IMR-90 (cell line): Measurements from ENCODE around the gene SLC25A34. TPM values are rescaled to one million over a fixed set of nuclear protein-coding genes. Genes with fewer than 3 reads are reported as not detected.

Experiments used
- ATAC-seq: fragments of 200-7000 bp; cut with Tn5 transposase; 2 replicates; pipeline ENCODE4 v1.9.1; 2020; ENCODE audit warnings: low read depth, mild to moderate bottlenecking, moderate library complexity
- BruUV-seq: library from RNA; stranded (reverse); fragments of 400-500 nt; replicated peaks from 2 replicates; lab custom pipeline; 2021; lab: Mats Ljungman, UMichigan
- CTCF ChIA-PET: fragments of 300-600 bp; formaldehyde crosslinking; extraction: SDS; loops from one replicate; lab custom pipeline; 2021; ENCODE audit warnings: antibody characterized with exemption; lab: Yijun Ruan, JAX
- POLR2A ChIA-PET: fragments of 300-600 bp; sonication (Branson Sonifier 250); formaldehyde crosslinking; loops from one replicate; lab custom pipeline; 2022; ENCODE audit warnings: antibody characterized with exemption; ENCODE audit not compliant: unreplicated experiment; lab: Charles Lee
- DNase-seq: peaks from one replicate; pipeline ENCODE4 v3.0.0; 2013
- H2AFZ ChIP-seq: replicated peaks from 2 replicates; pipeline ENCODE3; 2013; ENCODE audit warnings: low read length, mild to moderate bottlenecking; ENCODE audit not compliant: poor library complexity
- H2AK5ac ChIP-seq: 2 replicates; pipeline ENCODE4 v1.6.1; 2013; ENCODE audit warnings: low read depth, low read length, inconsistent platforms
- H2AK9ac ChIP-seq: replicated peaks from 2 replicates; pipeline ENCODE3; 2013; ENCODE audit warnings: mild to moderate bottlenecking, low read depth, low read length, moderate library complexity; ENCODE audit not compliant: poor library complexity
- H2BK120ac ChIP-seq: 2 replicates; pipeline ENCODE4 v1.6.1; 2013; ENCODE audit warnings: low read depth, low read length, inconsistent platforms
- H2BK15ac ChIP-seq: 3 replicates; pipeline ENCODE4 v1.6.1; 2013; ENCODE audit warnings: low read depth, low read length, inconsistent platforms
- H2BK20ac ChIP-seq: 2 replicates; pipeline ENCODE4 v1.6.1; 2013; ENCODE audit warnings: low read depth, mild to moderate bottlenecking, inconsistent platforms, low read length, moderate library complexity
- H2BK5ac ChIP-seq: 2 replicates; pipeline ENCODE4 v1.6.1; 2013; ENCODE audit warnings: mild to moderate bottlenecking, low read depth, low read length, inconsistent platforms; ENCODE audit not compliant: poor library complexity, severe bottlenecking
- H3K14ac ChIP-seq: replicated peaks from 2 replicates; pipeline ENCODE4 v1.6.1; 2013; ENCODE audit warnings: low read depth, low read length, inconsistent platforms
- H3K18ac ChIP-seq: 2 replicates; pipeline ENCODE4 v1.6.1; 2013; ENCODE audit warnings: low read depth, low read length, control low read depth
- H3K23ac ChIP-seq: 2 replicates; pipeline ENCODE4 v1.6.1; 2013; ENCODE audit warnings: low read depth, low read length, inconsistent platforms
- H3K27ac ChIP-seq: 2 replicates; pipeline ENCODE4 v1.5.1; 2013; ENCODE audit warnings: mild to moderate bottlenecking, control low read depth, low read length; ENCODE audit not compliant: insufficient read depth
- H3K27me3 ChIP-seq: 2 replicates; pipeline ENCODE4 v1.6.1; 2013; ENCODE audit warnings: low read length; ENCODE audit not compliant: control insufficient read depth, insufficient read depth
- H3K36me3 ChIP-seq: 2 replicates; pipeline ENCODE4 v1.6.1; 2013; ENCODE audit warnings: low read length, mixed read lengths; ENCODE audit not compliant: control insufficient read depth, insufficient read depth
- H3K4ac ChIP-seq: 2 replicates; pipeline ENCODE4 v1.6.1; 2013; ENCODE audit warnings: low read depth, low read length, inconsistent platforms
- H3K4me1 ChIP-seq: 2 replicates; pipeline ENCODE4 v1.6.1; 2013; ENCODE audit warnings: low read length, mixed read lengths; ENCODE audit not compliant: control insufficient read depth, insufficient read depth
- H3K4me2 ChIP-seq: 2 replicates; pipeline ENCODE4 v1.6.1; 2013; ENCODE audit warnings: low read depth, mild to moderate bottlenecking, control low read depth, low read length, moderate library complexity
- H3K4me3 ChIP-seq: 2 replicates; pipeline ENCODE4 v1.5.1; 2013; ENCODE audit warnings: low read depth, mild to moderate bottlenecking, control low read depth, low read length, moderate library complexity; ENCODE audit not compliant: insufficient read depth
- H3K56ac ChIP-seq: 2 replicates; pipeline ENCODE4 v1.6.1; 2013; ENCODE audit warnings: low read length, inconsistent platforms; ENCODE audit not compliant: insufficient read depth; ENCODE audit errors: extremely low read depth
- H3K79me1 ChIP-seq, 2 experiments: 2 replicates each; pipeline ENCODE4 v1.6.1; 2013; ENCODE audit warnings: low read length in 2 of 2, inconsistent platforms in 1 of 2, low read depth in 1 of 2
- H3K9ac ChIP-seq: 2 replicates; pipeline ENCODE4 v1.6.1; 2013; ENCODE audit warnings: low read depth, low read length, control low read depth
- H3K9me1 ChIP-seq: 2 replicates; pipeline ENCODE4 v1.6.1; 2013; ENCODE audit warnings: low read length, inconsistent platforms; ENCODE audit not compliant: insufficient read depth
- H3K9me3 ChIP-seq: 2 replicates; pipeline ENCODE4 v1.6.1; 2013; ENCODE audit warnings: low read length; ENCODE audit not compliant: control insufficient read depth, insufficient read depth
- H4K20me1 ChIP-seq: 2 replicates; pipeline ENCODE4 v1.6.1; 2013; ENCODE audit warnings: low read length, inconsistent platforms; ENCODE audit not compliant: insufficient read depth
- H4K5ac ChIP-seq: 2 replicates; pipeline ENCODE4 v1.6.1; 2013; ENCODE audit warnings: mild to moderate bottlenecking, low read depth, low read length, control low read depth
- H4K8ac ChIP-seq, 2 experiments: 2 replicates each; pipeline ENCODE4 v1.6.1; 2013; ENCODE audit warnings: low read depth in 2 of 2, low read length in 2 of 2, control low read depth in 1 of 2, inconsistent platforms in 1 of 2
- H4K91ac ChIP-seq: 2 replicates; pipeline ENCODE4 v1.6.1; 2013; ENCODE audit warnings: low read depth, low read length, inconsistent platforms; ENCODE audit not compliant: insufficient read depth
- BHLHE40 ChIP-seq: fragments of 150-350 bp; IDR thresholded peaks from 2 replicates; pipeline ENCODE4 v1.6.1; 2016; ENCODE audit warnings: mild to moderate bottlenecking, low read depth, low read length
- CEBPB ChIP-seq: IDR thresholded peaks from 2 replicates; pipeline ENCODE4 v1.6.1; 2012; ENCODE audit warnings: low read depth, low read length, improper control_type of control experiment
- CHD1 ChIP-seq: IDR thresholded peaks from 2 replicates; pipeline ENCODE4 v1.6.1; 2012; ENCODE audit warnings: low read depth, low read length, improper control_type of control experiment
- CTCF ChIP-seq: conservative IDR thresholded peaks from 2 replicates; pipeline ENCODE4 v1.5.1; 2012; ENCODE audit warnings: mild to moderate bottlenecking, low read depth, low read length, improper control_type of control experiment
- FOS ChIP-seq: fragments of 150-350 bp; IDR thresholded peaks from 2 replicates; pipeline ENCODE4 v1.6.1; 2016; ENCODE audit warnings: low read depth, low read length
- MAFK ChIP-seq: IDR thresholded peaks from 2 replicates; pipeline ENCODE4 v1.6.1; 2012; ENCODE audit warnings: low read depth, low read length, improper control_type of control experiment
- MAZ ChIP-seq: IDR thresholded peaks from 2 replicates; pipeline ENCODE4 v1.6.1; 2012; ENCODE audit warnings: low read depth, mild to moderate bottlenecking, low read length, improper control_type of control experiment, moderate library complexity, borderline replicate concordance
- MXI1 ChIP-seq: IDR thresholded peaks from 2 replicates; pipeline ENCODE4 v1.6.1; 2012; ENCODE audit warnings: low read depth, mild to moderate bottlenecking, low read length, moderate library complexity, borderline replicate concordance
- NFE2L2 ChIP-seq: fragments of 150-350 bp; IDR thresholded peaks from 2 replicates; pipeline ENCODE4 v1.6.1; 2016; ENCODE audit warnings: low read depth, mild to moderate bottlenecking, low read length
- POLR2A ChIP-seq: IDR thresholded peaks from 2 replicates; pipeline ENCODE4 v1.6.1; 2012; ENCODE audit warnings: mild to moderate bottlenecking, low read depth, low read length
- RAD21 ChIP-seq: IDR thresholded peaks from 2 replicates; pipeline ENCODE4 v1.6.1; 2012; ENCODE audit warnings: low read length, improper control_type of control experiment
- RCOR1 ChIP-seq: IDR thresholded peaks from 2 replicates; pipeline ENCODE4 v1.6.1; 2012; ENCODE audit warnings: mild to moderate bottlenecking, low read length, improper control_type of control experiment; ENCODE audit not compliant: insufficient replicate concordance
- RFX5 ChIP-seq: IDR thresholded peaks from 2 replicates; pipeline ENCODE4 v1.8.0; 2012; ENCODE audit warnings: low read depth, mild to moderate bottlenecking, low read length, moderate library complexity
- SMC3 ChIP-seq: fragments of 150-350 bp; IDR thresholded peaks from 2 replicates; pipeline ENCODE4 v1.6.1; 2016; ENCODE audit warnings: low read depth, mild to moderate bottlenecking, antibody characterized with exemption, low read length, moderate library complexity
- USF2 ChIP-seq: fragments of 150-350 bp; IDR thresholded peaks from 2 replicates; pipeline ENCODE4 v1.6.1; 2017; ENCODE audit warnings: mild to moderate bottlenecking, antibody characterized with exemption, low read length, low read depth
- WGBS, 2 experiments: methylation state at CpG; one replicate each; pipeline versions ENCODE4 v1.1.5 to v1.1.7; 2013; ENCODE audit warnings: missing lambda C conversion rate in 2 of 2; ENCODE audit not compliant: insufficient read length in 1 of 2; ENCODE audit errors: extremely low coverage in 2 of 2; 5-methylcytosine and 5-hydroxymethylcytosine counted together
- dilution Hi-C: fragments of 300-500 bp; cut with HindIII; formaldehyde crosslinking; loops from one replicate; pipeline ENCODE4 v1.14.3; 2018; ENCODE audit warnings: low sequenced_read_pairs; ENCODE audit not compliant: unreplicated experiment
- in situ Hi-C: fragments of 300-500 bp; cut with MboI; formaldehyde crosslinking; loops from 3 replicates; pipeline ENCODE4 v1.14.3; 2019; ENCODE audit warnings: low sequenced_read_pairs, inconsistent platforms, mixed read lengths
- intact Hi-C: fragments of 100-400 bp; cut with micrococcal nuclease; formaldehyde crosslinking; loops from 2 replicates; pipeline ENCODE4 v1.10.0; 2022
- polyA plus RNA-seq, 3 experiments: library from polyadenylated mRNA; depleted of rRNA; stranded (reverse); fragments of >200 nt; gene quantifications; 2 replicates each; pipeline ENCODE4 v1.2.3, GENCODE V29; 2012; ENCODE audit warnings: low replicate concordance in 1 of 3
- total RNA-seq: library from RNA; depleted of rRNA; stranded (reverse); fragments of >200 nt; gene quantifications from 2 replicates; pipeline ENCODE4 v1.2.3, GENCODE V29; 2012
- TF ChIP-seq, protein P1 (sequence below): fragments of 150-350 bp; IDR thresholded peaks from 2 replicates; pipeline ENCODE4 v1.6.1; 2016; ENCODE audit warnings: low read depth, mild to moderate bottlenecking, low read length, moderate library complexity, borderline replicate concordance

The SLC25A34 gene
- total and polyA plus RNA-seq, 2 of the 4 experiments (the other 2 are of a cell fraction) = under 0.01 to 0.72 TPM

DNA sequence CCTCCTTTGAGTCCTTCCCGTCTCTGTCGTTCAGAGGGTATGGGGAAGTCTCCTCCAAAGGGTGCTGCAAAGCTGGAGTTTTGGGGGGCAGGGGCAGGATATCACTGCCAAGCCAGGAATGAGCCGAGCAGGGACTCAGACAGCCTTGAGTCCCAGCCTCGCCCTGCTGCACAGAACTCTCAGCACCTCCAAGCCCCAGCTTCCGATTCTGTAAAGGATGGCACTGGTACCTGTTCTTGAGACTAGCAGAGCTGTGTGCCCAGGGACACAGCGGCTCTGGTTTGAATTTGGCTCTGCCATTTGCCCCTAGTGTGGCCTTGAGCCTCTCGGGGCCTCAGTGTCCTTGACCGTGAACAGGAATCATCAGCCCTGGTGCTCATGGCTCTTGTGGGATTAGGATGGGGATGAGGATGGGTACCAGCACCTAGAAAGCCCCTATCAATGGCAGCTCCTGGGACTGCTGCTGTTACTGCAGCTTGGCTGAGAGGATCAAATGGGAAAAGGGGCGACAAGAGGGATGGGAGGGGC, 21.0 kb downstream of the SLC25A34 start:
- CTCF ChIA-PET = no interaction called here
- peaks cover 7% of the 10 kb centered on the region for H3K9me1 ChIP-seq
- H3K27ac ChIP-seq = no peak overlapping the region
- POLR2A ChIA-PET = no interaction called here
- peak overlapping the region in 1 of 2 experiments; percentile 96; a peak in 1 of 4 replicates for H4K8ac ChIP-seq
- in situ Hi-C loops (no loop called here), dilution Hi-C loops (no loop called here), intact Hi-C loops (no loop called here)
- no peak overlapping the region for H4K5ac ChIP-seq
- H2BK5ac ChIP-seq = no peak overlapping the region
- H3K4me1 ChIP-seq = peaks cover 17% of the 10 kb centered on the region
- H3K79me1 ChIP-seq = peaks cover 4 to 31% of the 10 kb centered on the region in 2 experiments; a peak in 3 of 4 replicates
- peak overlapping the region; percentile 23; the same call in 1 of the 2 replicates for H2AK5ac ChIP-seq
- WGBS, 2 experiments = 89% methylated on average over 5 of the region's 9 CpGs; no CpG with 5 or more reads in 1 of the 2 experiments
- H3K56ac ChIP-seq = no peak overlapping the region
- H3K9ac ChIP-seq = no peak overlapping the region
- H2BK120ac ChIP-seq = no peak overlapping the region
- H2BK15ac ChIP-seq = no peak overlapping the region
- no peak overlapping the region for H2AK9ac ChIP-seq
- no peak for TF ChIP-seq RCOR1
- no peak for TF ChIP-seq RFX5
- TF ChIP-seq CTCF = no peak
- no peak for TF ChIP-seq USF2
- no peak for TF ChIP-seq BHLHE40
- no peak for TF ChIP-seq FOS
- no peak for TF ChIP-seq CHD1
- no peak for TF ChIP-seq CEBPB
- TF ChIP-seq POLR2A = no peak
- no peak for TF ChIP-seq NFE2L2
- no peak for TF ChIP-seq MXI1
- TF ChIP-seq SMC3 = no peak
- TF ChIP-seq RAD21 = no peak
- no peak for TF ChIP-seq MAFK
- no peak for TF ChIP-seq MAZ
- TF ChIP-seq, protein P1, sequence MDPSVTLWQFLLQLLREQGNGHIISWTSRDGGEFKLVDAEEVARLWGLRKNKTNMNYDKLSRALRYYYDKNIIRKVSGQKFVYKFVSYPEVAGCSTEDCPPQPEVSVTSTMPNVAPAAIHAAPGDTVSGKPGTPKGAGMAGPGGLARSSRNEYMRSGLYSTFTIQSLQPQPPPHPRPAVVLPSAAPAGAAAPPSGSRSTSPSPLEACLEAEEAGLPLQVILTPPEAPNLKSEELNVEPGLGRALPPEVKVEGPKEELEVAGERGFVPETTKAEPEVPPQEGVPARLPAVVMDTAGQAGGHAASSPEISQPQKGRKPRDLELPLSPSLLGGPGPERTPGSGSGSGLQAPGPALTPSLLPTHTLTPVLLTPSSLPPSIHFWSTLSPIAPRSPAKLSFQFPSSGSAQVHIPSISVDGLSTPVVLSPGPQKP = no peak
- H2BK20ac ChIP-seq = peak overlapping the region; percentile 36; the same call in 1 of the 2 replicates
- H3K27me3 ChIP-seq = no peaks in the 10 kb centered on the region
- DNase-seq (no peak), ATAC-seq (no peak)
- H3K9me3 ChIP-seq = no peaks in the 10 kb centered on the region
- no peak overlapping the region for H3K4me2 ChIP-seq
- no peak overlapping the region; the same call in 1 of the 2 replicates for H3K4ac ChIP-seq
- H2AFZ ChIP-seq = peak overlapping the region; percentile 4
- no peak overlapping the region for H3K14ac ChIP-seq
- H3K36me3 ChIP-seq = no peaks in the 10 kb centered on the region
- H4K20me1 ChIP-seq = peaks cover 15% of the 10 kb centered on the region
- no peak overlapping the region for H3K18ac ChIP-seq
- no peak overlapping the region for H3K23ac ChIP-seq
- no peak overlapping the region for H4K91ac ChIP-seq
- H3K4me3 ChIP-seq = no peak overlapping the region
- no TSS peak for BruUV-seq
